A673 (cell line): ENCODE measurements around the gene PINLYP. TPM values are rescaled to one million over a fixed set of nuclear protein-coding genes. Genes with fewer than 3 reads are reported as not detected.

ENCODE experiments used
- BruUV-seq: library from RNA; stranded (reverse); fragments of 400-500 nt; replicated peaks from 2 replicates; lab custom pipeline; 2021; lab: Mats Ljungman, UMichigan
- CTCF ChIA-PET: fragments of 300-600 bp; sonication (Branson Sonifier 250); formaldehyde crosslinking; loops from one replicate; lab custom pipeline; 2022; ENCODE audit warnings: antibody characterized with exemption; lab: Charles Lee
- POLR2A ChIA-PET: fragments of 300-600 bp; sonication (Branson Sonifier 250); formaldehyde crosslinking; loops from one replicate; lab custom pipeline; 2022; ENCODE audit warnings: antibody characterized with exemption; ENCODE audit not compliant: low non-redundant PET; lab: Charles Lee
- DNase-seq: peaks from one replicate; pipeline ENCODE4 v3.0.0-alpha.2; 2015; ENCODE audit warnings: low spot score
- H3K27ac ChIP-seq: fragments of 200-600 bp; sonication (generic); 2 replicates; pipeline ENCODE4 v1.5.1; 2016; ENCODE audit warnings: mixed run types, low read depth, mild to moderate bottlenecking, mixed read lengths, antibody characterized with exemption, low read length; ENCODE audit not compliant: poor library complexity, severe bottlenecking
- H3K27me3 ChIP-seq: fragments of 200-600 bp; sonication (generic); replicated peaks from 2 replicates; pipeline ENCODE4 v1.6.1; 2017; ENCODE audit warnings: mixed run types, low read depth, mild to moderate bottlenecking, mixed read lengths, antibody characterized with exemption, low read length; ENCODE audit not compliant: insufficient read depth, poor library complexity
- H3K36me3 ChIP-seq: fragments of 200-600 bp; sonication (generic); 2 replicates; pipeline ENCODE4 v1.6.1; 2016; ENCODE audit warnings: mixed run types, mild to moderate bottlenecking, mixed read lengths, antibody characterized with exemption, low read length; ENCODE audit not compliant: insufficient read depth, poor library complexity, severe bottlenecking
- H3K4me1 ChIP-seq: fragments of 200-600 bp; sonication (generic); 2 replicates; pipeline ENCODE4 v1.6.1; 2017; ENCODE audit warnings: mixed run types, mild to moderate bottlenecking, mixed read lengths, antibody characterized with exemption, low read length; ENCODE audit not compliant: insufficient read depth, poor library complexity, severe bottlenecking
- H3K4me3 ChIP-seq: fragments of 200-600 bp; sonication (generic); 2 replicates; pipeline ENCODE4 v1.5.1; 2016; ENCODE audit warnings: low read depth, mixed run types, mild to moderate bottlenecking, mixed read lengths, low read length; ENCODE audit not compliant: poor library complexity, severe bottlenecking
- H3K9me3 ChIP-seq: fragments of 200-600 bp; sonication (generic); 2 replicates; pipeline ENCODE4 v1.6.1; 2016; ENCODE audit warnings: mixed run types, low read depth, mild to moderate bottlenecking, mixed read lengths, antibody characterized with exemption, low read length; ENCODE audit not compliant: poor library complexity, severe bottlenecking
- EZH2 ChIP-seq: fragments of 200-600 bp; sonication (generic); IDR thresholded peaks from 2 replicates; pipeline ENCODE4 v1.6.1; 2017; ENCODE audit warnings: borderline replicate concordance, low read depth, mild to moderate bottlenecking, mixed read lengths, antibody characterized with exemption, low read length; ENCODE audit not compliant: poor library complexity, severe bottlenecking
- intact Hi-C: fragments of 100-400 bp; cut with micrococcal nuclease; formaldehyde crosslinking; loops from one replicate; pipeline ENCODE4 v1.10.0; 2022; ENCODE audit not compliant: unreplicated experiment
- total RNA-seq: library from RNA; stranded (reverse); gene quantifications from 2 replicates; pipeline ENCODE4 v1.2.3, GENCODE V29; 2021
- TF ChIP-seq, protein P1 (sequence below): fragments of 300-800, 200-600 bp; sonication (generic); conservative IDR thresholded peaks from 2 replicates; pipeline ENCODE4 v1.5.1; 2017; ENCODE audit warnings: low read depth, mild to moderate bottlenecking, antibody characterized with exemption, low read length, moderate library complexity, mixed read lengths

PINLYP gene
- total RNA-seq, 1 experiment from 2014 or later: 14.3 TPM

GRCh38 chr19:43555185-43555770, 20.3 kb upstream of the PINLYP start:
- Histone ChIP-seq H3K4me3 (no peak overlapping the region), H3K9me3 (no peaks in the 10 kb centered on the region), H3K27ac (peak overlapping the region; percentile 70), H3K27me3 (no peaks in the 10 kb centered on the region), H3K36me3 (peaks cover 39% of the 10 kb centered on the region), H3K4me1 (peaks cover 26% of the 10 kb centered on the region)
- POLR2A ChIA-PET: interaction anchor here (1.2 kb wide), 1 partner anchor 39 kb away, joined by 5 read pairs; no protein-coding TSS in a partner anchor
- TF ChIP-seq, protein P1, sequence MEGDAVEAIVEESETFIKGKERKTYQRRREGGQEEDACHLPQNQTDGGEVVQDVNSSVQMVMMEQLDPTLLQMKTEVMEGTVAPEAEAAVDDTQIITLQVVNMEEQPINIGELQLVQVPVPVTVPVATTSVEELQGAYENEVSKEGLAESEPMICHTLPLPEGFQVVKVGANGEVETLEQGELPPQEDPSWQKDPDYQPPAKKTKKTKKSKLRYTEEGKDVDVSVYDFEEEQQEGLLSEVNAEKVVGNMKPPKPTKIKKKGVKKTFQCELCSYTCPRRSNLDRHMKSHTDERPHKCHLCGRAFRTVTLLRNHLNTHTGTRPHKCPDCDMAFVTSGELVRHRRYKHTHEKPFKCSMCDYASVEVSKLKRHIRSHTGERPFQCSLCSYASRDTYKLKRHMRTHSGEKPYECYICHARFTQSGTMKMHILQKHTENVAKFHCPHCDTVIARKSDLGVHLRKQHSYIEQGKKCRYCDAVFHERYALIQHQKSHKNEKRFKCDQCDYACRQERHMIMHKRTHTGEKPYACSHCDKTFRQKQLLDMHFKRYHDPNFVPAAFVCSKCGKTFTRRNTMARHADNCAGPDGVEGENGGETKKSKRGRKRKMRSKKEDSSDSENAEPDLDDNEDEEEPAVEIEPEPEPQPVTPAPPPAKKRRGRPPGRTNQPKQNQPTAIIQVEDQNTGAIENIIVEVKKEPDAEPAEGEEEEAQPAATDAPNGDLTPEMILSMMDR: peak; percentile 86
- no peak for TF ChIP-seq EZH2
- intact Hi-C loops: no loop called here
- CTCF ChIA-PET: interaction anchor here (0.6 to 2.1 kb wide), 8 partner anchors 9 to 66 kb away, joined by 3 to 25 read pairs (median 4); partner anchors contain the start of genes PINLYP and XRCC1
- no TSS peak for BruUV-seq
- peak; percentile 88 for DNase-seq

DNA sequence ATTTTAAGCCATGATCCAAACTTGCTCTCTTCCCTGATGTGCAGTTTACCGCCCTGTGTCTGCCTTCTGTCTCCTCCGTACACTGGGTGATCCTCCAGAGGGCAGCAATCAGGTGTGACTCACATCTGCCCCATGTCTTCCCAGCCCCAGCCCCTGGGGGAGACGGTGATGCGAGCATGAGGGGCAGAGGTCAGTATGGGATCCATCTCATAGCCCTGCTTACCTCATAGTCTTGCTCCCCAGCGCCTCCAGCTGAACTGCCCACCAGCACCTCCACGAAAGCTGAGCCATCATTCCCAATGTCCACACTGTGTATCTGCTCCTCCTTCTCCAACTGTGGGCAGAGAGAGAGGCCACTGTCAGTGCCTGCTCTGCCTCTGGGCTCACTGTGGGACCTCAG, 14.9 kb upstream of the PINLYP start:
- Histone ChIP-seq H3K36me3 (peaks cover 26% of the 10 kb centered on the region), H3K4me3 (no peak overlapping the region), H3K27me3 (no peaks in the 10 kb centered on the region), H3K27ac (peak overlapping the region; percentile 86), H3K9me3 (no peaks in the 10 kb centered on the region), H3K4me1 (peaks cover 39% of the 10 kb centered on the region)
- TF ChIP-seq EZH2: no peak
- TF ChIP-seq, protein P1: no peak
- DNase-seq: no peak
- no TSS peak for BruUV-seq
- intact Hi-C loops: no loop called here
- POLR2A ChIA-PET: interaction anchor here (0.6 kb wide), 1 partner anchor 25 kb away, joined by 6 read pairs; no protein-coding TSS in a partner anchor
- CTCF ChIA-PET: interaction anchor here (1.1 kb wide), 1 partner anchor 34 kb away, joined by 8 read pairs; no protein-coding TSS in a partner anchor

GRCh38 chr19:43561139-43561970, 14.2 kb upstream of the PINLYP start:
- POLR2A ChIA-PET: no interaction called here
- intact Hi-C loops: no loop called here
- Histone ChIP-seq H3K36me3 (peaks cover 22% of the 10 kb centered on the region), H3K4me1 (peaks cover 40% of the 10 kb centered on the region), H3K27me3 (no peaks in the 10 kb centered on the region), H3K9me3 (no peaks in the 10 kb centered on the region), H3K27ac (peak overlapping the region; percentile 86), H3K4me3 (no peak overlapping the region)
- CTCF ChIA-PET: no interaction called here
- BruUV-seq: no TSS peak
- TF ChIP-seq, protein P1: no peak
- TF ChIP-seq EZH2: no peak
- DNase-seq: no peak
